Measurements from ENCODE around the gene ERMAP.
A peak's percentile ranks its signal among the peaks of the same experiment; 100 is the strongest.
"Not testable (repeated sequence)": the region's sequence is repeated elsewhere in the genome, so short reads cannot be mapped to it uniquely, and the experiment has no call there.

ERMAP gene

GRCh38 chr1:42806593-42806992, 10.3 kb upstream of the ERMAP start:
- DNase-seq, result no peak

- no peak for DNase-seq
These were observed 9.8 kb upstream of the ERMAP start for GRCh38 chr1:42807056-42807668.

GRCh38 chr1:42814815-42815214, 2.1 kb upstream of the ERMAP start:
- not testable (repeated sequence) for DNase-seq

DNA sequence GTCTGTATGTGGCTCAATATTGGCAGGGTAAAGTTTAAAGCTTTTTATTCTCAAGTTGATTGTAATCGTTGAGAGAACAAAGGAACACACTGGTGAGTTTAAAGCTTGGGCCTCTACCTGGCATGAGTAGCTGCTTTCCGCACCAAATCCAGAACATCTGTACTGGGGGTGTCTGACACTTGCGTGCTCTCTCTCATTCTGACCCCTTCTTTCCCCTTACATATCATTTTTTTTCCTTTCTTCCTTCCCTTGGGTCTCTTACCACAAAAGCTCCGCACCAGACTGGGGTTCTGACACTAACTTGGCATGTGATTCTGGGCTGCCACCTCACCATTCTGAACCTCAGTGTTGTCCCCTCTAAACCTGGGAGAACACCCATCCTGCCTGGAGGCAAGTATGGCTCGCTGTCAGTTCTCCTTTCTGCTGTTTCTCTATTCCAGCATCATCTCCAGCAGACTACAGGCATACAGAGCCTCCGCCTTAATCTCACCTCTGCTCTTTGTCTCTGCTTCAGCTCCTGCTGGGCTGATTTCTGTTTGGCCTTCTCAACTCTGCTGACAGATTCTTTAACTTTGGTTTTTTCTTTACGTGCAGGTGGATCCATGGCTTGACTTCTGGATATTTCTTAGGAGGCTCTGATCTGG, 859 bp upstream of the ERMAP start:
- peak in 3 of 56 donors; percentile 3 to 15 (median 7) for DNase-seq

DNA sequence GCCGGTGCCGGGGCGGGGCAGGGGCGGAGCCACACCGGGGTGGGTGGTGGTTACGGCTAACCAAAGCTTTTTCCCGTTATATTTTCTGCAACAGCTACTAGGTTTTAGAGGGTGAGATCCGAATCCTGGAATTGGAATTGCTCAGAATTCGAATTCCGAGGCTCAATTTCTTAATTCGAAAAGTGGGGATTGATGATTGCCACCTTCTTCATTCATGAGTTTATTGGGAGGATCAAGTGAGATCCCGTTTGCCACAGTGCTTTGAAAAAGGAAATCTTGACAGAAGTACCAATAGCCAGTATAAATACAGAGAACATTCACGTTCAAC, 482 bp downstream of the ERMAP start:
- no peak for DNase-seq

GRCh38 chr1:42817976-42818375, 1.1 kb downstream of the ERMAP start:
- no peak for DNase-seq

- no peak for DNase-seq
These were observed 3.9 kb downstream of the ERMAP start for GRCh38 chr1:42820813-42821212.

DNA sequence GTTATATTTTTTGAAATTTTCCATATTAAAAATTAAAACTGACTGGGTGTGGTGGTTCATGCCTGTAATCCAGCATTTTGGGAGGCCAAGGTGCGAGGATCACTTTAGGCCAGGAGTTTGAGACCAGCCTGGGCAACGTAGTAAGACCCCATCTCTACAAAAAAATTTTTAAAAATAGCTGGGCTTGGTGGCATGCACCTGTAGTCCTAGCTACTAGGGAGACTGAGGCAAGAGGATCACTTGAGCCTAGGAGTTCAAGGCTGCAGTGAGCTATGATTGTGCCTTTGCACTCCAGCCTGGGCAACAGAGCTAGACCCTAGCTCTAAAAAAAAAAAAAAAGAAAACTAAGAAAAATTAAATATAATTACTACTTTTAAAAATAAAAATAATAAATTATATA, 4.8 kb downstream of the ERMAP start:
- DNase-seq, result no peak

DNA sequence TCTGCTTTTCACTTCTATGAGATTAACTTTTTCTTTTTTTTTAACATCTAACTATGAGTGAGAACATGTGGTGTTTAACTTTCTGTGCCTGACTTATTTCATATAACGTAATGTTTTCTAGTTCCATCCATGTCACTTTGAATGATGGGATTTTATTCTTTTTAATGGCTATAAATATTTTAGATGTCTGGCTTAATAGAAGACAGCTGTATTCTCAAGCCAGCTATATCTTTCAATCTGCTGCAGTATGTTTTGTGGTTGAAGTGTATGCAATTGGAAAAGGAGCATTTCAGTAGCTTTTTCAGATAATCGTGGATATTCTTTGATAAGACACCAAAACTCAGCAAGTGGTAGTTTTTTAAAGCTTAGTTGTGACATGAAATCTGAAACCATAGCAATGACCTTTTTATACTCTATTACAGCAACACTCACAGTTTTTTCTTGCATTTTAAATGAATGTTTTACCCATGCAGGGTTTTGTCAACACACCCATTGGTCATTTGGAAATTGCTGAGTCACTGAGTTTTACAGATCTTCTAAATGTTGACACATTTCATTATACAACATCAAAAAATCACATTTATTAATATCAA, 6.0 kb downstream of the ERMAP start:
- no peak for DNase-seq

- no peak for DNase-seq
These were observed 7.6 kb downstream of the ERMAP start for GRCh38 chr1:42824481-42825035.

DNA sequence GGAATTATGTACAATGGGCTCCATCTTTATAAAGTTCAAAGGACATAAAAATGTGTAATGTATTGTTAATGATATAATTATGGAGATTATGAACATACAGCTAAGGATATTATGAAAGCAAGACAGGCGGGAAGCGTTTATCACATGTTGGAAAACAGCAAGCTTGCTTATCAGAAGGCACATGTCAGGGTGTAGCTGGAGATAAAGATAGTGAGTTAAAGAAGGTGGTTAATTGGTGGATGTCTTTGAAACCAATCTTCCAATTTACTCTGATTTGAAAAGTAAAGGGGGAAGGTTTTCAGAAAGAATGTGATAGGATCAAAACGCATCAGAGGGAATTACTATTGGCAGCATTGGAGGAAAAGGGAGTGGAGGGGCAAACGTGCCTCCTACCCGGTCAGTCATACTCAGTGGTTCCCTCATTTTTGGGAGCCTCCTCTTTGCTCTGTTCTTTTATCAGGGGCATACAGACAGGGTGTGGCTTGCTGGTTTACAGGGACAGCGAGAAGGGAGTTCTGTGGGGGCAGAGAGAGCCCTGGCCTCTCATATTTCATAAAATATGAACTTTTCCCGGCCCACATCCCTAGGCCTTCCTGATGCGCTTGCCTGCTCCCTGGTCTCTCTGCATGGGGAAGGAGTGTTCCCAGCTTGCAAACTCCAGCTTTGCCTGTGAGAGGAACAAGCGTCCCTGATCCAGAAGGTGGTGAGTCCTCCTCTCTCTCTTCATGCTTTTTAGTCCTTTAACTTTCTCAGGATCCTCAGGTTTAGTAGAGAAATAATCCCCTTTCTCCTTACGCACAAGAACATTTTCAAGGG, 8.3 kb downstream of the ERMAP start:
- DNase-seq, result no peak

DNA sequence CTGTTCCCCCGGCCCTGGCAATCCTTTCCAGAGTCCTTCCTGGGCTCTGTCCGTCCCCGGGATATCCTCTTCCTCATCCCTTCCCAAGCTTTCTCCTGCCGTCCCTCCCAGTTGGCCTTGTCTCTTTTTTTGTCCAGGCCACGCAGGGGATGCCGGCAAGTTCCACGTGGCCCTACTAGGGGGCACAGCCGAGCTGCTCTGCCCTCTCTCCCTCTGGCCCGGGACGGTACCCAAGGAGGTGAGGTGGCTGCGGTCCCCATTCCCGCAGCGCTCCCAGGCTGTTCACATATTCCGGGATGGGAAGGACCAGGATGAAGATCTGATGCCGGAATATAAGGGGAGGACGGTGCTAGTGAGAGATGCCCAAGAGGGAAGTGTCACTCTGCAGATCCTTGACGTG, 13.7 kb downstream of the ERMAP start:
- DNase-seq, result no peak

- DNase-seq, result no peak
These were observed 14.4 kb downstream of the ERMAP start for GRCh38 chr1:42831273-42831672.

GRCh38 chr1:42832641-42833240, 15.8 kb downstream of the ERMAP start:
- no peak for DNase-seq

DNA sequence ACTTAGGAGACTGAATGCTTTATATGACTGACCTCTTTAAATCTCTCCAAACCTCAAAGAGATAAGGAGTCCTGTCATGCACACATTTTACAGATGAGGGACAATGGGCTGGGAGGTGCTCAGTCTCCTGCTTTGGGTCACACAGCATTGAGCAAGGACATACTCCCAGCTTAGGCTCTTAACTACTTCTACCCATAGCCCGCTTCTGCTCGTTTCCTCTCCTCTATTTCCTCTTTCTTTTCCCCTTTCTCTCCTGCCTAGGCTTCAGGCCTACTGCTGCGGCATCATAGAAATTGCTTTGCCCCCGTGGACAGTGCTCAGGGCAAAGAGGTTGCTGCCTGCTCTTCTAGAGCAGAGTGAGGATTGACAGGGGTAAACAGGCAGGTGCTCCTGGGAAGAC, 17.1 kb downstream of the ERMAP start:
- no peak for DNase-seq

DNA sequence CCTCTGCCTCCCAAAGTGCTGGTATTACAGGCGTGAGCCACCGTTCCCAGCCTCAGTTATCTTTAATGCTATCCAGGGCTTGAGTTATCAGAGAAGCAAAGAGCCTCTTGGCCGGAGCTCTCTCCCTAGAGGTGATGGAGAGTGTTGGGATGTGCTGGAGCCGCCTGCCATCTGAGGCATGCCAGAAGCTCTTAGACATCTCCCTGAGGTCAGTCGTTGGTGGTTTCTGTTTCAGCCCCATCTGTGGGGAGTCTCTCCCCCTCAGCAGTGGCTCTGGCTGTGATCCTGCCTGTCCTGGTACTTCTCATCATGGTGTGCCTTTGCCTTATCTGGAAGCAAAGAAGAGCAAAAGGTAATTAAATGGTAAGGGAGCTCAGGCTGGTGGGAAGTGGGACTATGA, 17.9 kb downstream of the ERMAP start:
- no peak for DNase-seq

DNA sequence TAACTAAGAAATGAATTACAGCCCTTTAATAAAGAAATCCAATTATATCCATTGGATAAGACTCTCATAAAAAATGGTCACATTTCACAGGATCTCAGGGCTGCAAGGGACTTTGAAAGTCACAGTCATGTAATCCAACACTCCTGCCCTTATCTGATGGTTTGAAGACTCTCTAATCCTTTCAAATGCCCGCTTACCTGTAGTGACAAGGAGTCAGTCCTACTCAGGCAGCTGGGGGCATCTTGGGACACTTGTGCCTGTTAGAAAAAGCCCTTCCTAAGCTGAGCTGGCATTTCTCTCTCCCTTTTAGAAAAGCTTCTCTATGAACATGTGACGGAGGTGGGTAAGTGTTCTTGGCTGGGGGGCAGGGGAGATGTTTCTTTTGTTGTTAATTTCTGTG, 18.5 kb downstream of the ERMAP start:
- no peak for DNase-seq

- no peak for DNase-seq
These were observed 20.8 kb downstream of the ERMAP start for GRCh38 chr1:42837709-42838108.

DNA sequence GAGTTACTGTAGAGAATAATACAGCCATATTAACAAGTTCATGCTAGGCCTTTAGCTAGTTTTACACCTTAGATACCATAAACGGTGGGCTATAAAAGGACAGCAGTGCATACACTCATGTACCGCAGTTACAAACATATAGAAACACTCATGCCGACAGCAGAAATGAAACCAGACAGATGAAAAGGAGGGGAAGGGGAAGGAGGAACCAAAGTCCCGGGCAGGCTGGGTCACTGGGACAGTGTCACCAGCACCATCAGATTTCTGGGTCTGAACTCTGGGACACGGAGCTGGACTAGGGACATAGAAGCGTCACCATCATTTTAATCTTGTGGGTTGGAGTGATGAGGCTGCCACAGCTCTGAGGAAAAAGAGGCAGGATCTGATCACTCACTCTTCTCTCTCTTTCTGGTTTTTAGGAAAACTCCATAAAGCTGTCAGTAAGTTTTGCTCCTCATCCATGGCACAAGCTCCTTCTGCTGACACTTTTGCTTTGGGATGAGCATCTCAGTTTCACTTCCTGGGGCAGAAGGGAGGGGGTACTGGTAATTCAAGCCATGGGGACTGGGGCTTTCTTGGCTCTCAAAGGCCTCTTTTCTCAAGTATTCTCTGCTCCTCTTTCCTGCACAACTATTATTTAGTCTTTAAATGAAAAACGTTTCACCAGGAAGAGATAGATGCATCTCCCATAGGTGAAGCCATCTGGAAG, 21.7 kb downstream of the ERMAP start:
- peak in 4 of 56 donors; percentile 9 to 33 (median 23) for DNase-seq

DNA sequence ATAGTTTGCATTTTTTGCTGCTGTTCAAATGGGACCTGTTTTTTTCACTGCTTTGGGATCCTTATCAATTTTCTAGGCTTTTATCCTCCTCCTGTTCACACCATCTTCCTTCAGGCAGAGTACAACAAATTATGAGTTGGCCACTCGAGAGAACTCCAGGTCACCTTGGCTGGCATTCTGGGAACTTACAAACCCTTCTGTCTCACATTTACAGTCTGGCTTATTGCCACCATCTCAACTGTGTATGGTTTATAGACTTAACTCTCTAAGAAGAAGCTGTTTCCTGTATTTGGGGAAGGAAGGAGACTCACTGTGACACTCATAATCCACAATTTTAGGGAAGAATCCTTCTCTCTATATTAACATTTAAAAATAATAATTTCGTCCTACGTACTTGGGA, 24.1 kb downstream of the ERMAP start:
- DNase-seq, result no peak

Measured in nucleus accumbens (tissue), 56 donors.